MM.1S (cell line): ENCODE results near the gene TOR4A.

Experiments used
- DNase-seq: peaks from one replicate; pipeline ENCODE4 v3.0.0-alpha.2; 2015
- H2AFZ ChIP-seq: fragments of 300-600 bp; sonication (generic); 2 replicates; pipeline ENCODE4 v1.6.0; 2016; ENCODE audit warnings: antibody characterized with exemption, low read length
- H3F3A ChIP-seq: fragments of 300-600 bp; sonication (generic); 2 replicates; pipeline ENCODE4 v1.6.1; 2016; ENCODE audit warnings: mild to moderate bottlenecking, antibody characterized with exemption, low read length, moderate library complexity, mixed read lengths; ENCODE audit not compliant: insufficient read depth
- H3K27ac ChIP-seq: fragments of 300-600 bp; sonication (generic); 2 replicates; pipeline ENCODE4 v1.5.1; 2016; ENCODE audit warnings: mild to moderate bottlenecking, low read length
- H3K27me3 ChIP-seq: fragments of 300-600 bp; sonication (generic); replicated peaks from 2 replicates; pipeline ENCODE4 v1.6.0; 2016; ENCODE audit warnings: low read length; ENCODE audit not compliant: insufficient read depth
- H3K36me3 ChIP-seq: fragments of 300-600 bp; sonication (generic); replicated peaks from 2 replicates; pipeline ENCODE4 v1.6.1; 2016; ENCODE audit warnings: mild to moderate bottlenecking, low read length, mixed read lengths; ENCODE audit not compliant: insufficient read depth
- H3K4me1 ChIP-seq: fragments of 300-600 bp; sonication (generic); 2 replicates; pipeline ENCODE4 v1.6.1; 2016; ENCODE audit warnings: low read length, mixed read lengths
- H3K4me2 ChIP-seq: fragments of 300-600 bp; sonication (generic); 2 replicates; pipeline ENCODE4 v1.6.0; 2016; ENCODE audit warnings: low read depth, low read length
- H3K4me3 ChIP-seq: fragments of 300-600 bp; sonication (generic); 2 replicates; pipeline ENCODE4 v1.5.1; 2016; ENCODE audit warnings: low read length, mixed read lengths
- H3K79me2 ChIP-seq: fragments of 300-600 bp; sonication (generic); 2 replicates; pipeline ENCODE4 v1.6.1; 2016; ENCODE audit warnings: mixed run types, low read length, mixed read lengths
- H3K9ac ChIP-seq: fragments of 300-600 bp; sonication (generic); 2 replicates; pipeline ENCODE4 v1.6.1; 2016; ENCODE audit warnings: low read length, mixed read lengths
- H3K9me2 ChIP-seq: fragments of 300-600 bp; sonication (generic); replicated peaks from 2 replicates; pipeline ENCODE4 v1.6.1; 2016; ENCODE audit warnings: mild to moderate bottlenecking, low read length, mixed read lengths; ENCODE audit not compliant: insufficient read depth
- H3K9me3 ChIP-seq: fragments of 300-600 bp; sonication (generic); replicated peaks from 2 replicates; pipeline ENCODE4 v1.6.1; 2016; ENCODE audit warnings: mild to moderate bottlenecking, low read length, mixed read lengths; ENCODE audit not compliant: insufficient read depth
- H4K20me1 ChIP-seq: fragments of 300-600 bp; sonication (generic); 2 replicates; pipeline ENCODE4 v1.6.1; 2016; ENCODE audit warnings: mild to moderate bottlenecking, low read length, moderate library complexity, mixed read lengths; ENCODE audit not compliant: insufficient read depth
- EZH2 ChIP-seq: fragments of 300-600 bp; sonication (generic); optimal IDR thresholded peaks from 2 replicates; pipeline ENCODE3; 2017; ENCODE audit warnings: low read depth, mild to moderate bottlenecking, antibody characterized with exemption, low read length, mixed read lengths
- EZH2phosphoT487 ChIP-seq: fragments of 300-600 bp; sonication (generic); IDR thresholded peaks from 2 replicates; pipeline ENCODE4 v1.6.1; 2018; ENCODE audit warnings: antibody characterized with exemption, low read length
- TF ChIP-seq, protein P1 (sequence below): fragments of 300-600 bp; sonication (generic); IDR thresholded peaks from 2 replicates; pipeline ENCODE4 v1.5.1; 2016; ENCODE audit warnings: antibody characterized with exemption, low read length, mixed read lengths

Gene TOR4A

DNA sequence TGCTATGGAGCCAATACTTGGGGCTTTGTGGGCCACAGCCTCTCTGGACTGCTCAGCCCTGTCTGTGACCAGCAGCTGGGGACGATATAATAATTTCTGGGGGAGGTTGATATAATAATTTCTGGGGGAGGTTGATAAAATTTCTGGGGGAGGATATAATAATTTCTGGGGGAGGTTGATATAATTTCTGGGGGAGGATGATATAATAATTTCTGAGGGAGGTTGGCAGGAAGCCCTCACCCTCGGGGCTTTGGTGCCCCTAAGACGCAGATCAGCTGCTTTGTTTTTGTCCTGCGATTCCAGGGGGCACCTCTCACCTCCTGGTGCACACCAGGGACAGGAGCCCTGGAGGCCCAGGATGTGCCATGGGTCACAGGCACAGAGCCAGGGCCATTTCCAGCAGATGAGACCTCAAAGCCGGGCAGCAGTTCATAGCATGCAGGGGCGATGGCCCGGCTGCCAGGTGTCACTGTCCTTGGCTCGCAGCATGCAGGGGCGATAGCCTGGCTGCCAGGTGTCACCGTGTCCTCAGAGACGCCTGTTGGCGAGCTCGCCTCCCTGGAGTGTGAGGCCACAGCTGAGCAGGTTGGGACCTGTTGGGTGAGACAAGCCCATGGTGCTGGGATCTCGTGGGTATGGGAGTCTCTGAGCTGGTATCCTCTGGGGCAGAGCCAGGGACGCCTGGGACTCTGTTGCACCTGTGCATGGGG lies 3.8 kb upstream of the TOR4A start:
- peaks cover 9% of the 10 kb centered on the region; the same call in 1 of the 2 replicates for H3K79me2 ChIP-seq
- peaks cover 14% of the 10 kb centered on the region for H3K4me1 ChIP-seq
- H3K27me3 ChIP-seq = no peaks in the 10 kb centered on the region
- peaks cover 4% of the 10 kb centered on the region; the same call in 1 of the 2 replicates for H3F3A ChIP-seq
- no peaks in the 10 kb centered on the region for H4K20me1 ChIP-seq
- H3K36me3 ChIP-seq = no peaks in the 10 kb centered on the region
- no peak overlapping the region for H3K4me3 ChIP-seq
- DNase-seq = no peak
- H2AFZ ChIP-seq = no peak overlapping the region
- H3K9ac ChIP-seq = no peak overlapping the region
- TF ChIP-seq EZH2phosphoT487 = no peak
- TF ChIP-seq, protein P1, sequence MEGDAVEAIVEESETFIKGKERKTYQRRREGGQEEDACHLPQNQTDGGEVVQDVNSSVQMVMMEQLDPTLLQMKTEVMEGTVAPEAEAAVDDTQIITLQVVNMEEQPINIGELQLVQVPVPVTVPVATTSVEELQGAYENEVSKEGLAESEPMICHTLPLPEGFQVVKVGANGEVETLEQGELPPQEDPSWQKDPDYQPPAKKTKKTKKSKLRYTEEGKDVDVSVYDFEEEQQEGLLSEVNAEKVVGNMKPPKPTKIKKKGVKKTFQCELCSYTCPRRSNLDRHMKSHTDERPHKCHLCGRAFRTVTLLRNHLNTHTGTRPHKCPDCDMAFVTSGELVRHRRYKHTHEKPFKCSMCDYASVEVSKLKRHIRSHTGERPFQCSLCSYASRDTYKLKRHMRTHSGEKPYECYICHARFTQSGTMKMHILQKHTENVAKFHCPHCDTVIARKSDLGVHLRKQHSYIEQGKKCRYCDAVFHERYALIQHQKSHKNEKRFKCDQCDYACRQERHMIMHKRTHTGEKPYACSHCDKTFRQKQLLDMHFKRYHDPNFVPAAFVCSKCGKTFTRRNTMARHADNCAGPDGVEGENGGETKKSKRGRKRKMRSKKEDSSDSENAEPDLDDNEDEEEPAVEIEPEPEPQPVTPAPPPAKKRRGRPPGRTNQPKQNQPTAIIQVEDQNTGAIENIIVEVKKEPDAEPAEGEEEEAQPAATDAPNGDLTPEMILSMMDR = no peak
- H3K9me3 ChIP-seq = no peaks in the 10 kb centered on the region
- H3K9me2 ChIP-seq = no peaks in the 10 kb centered on the region
- no peak overlapping the region for H3K27ac ChIP-seq
- H3K4me2 ChIP-seq = no peak overlapping the region

DNA sequence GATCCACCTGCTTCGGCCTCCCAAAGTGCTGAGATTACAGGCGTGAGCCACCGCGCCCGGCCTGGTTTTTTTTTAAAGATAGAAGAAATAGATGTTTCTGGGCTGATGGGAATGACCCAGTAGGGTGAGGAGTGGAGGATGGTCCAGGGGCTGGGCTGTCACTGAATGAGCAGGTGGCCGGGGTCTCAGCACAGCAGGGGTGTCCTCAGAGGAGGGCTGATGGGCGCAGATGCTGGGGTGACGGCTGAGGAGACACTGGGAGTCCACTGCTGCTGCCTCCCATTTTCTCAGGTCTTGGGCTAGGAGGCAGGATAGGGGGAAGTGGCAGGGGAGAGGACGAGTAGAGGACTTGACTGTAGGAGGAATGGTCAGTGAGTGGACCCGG lies 2.3 kb upstream of the TOR4A start:
- Histone ChIP-seq H3K9me2 (no peaks in the 10 kb centered on the region), H3K9me3 (no peaks in the 10 kb centered on the region), H3K79me2 (peaks cover 8% of the 10 kb centered on the region; the same call in 1 of the 2 replicates), H3K4me3 (no peak overlapping the region), H3K27ac (no peak overlapping the region), H3K4me2 (no peak overlapping the region), H3K9ac (no peak overlapping the region), H3K36me3 (no peaks in the 10 kb centered on the region), H3F3A (no peaks in the 10 kb centered on the region), H3K4me1 (peaks cover 3% of the 10 kb centered on the region; the same call in 1 of the 2 replicates), H3K27me3 (no peaks in the 10 kb centered on the region), H4K20me1 (no peaks in the 10 kb centered on the region), H2AFZ (no peak overlapping the region)
- DNase-seq = no peak
- TF ChIP-seq EZH2phosphoT487 (no peak), EZH2 (no peak)
- TF ChIP-seq, protein P1 = no peak

DNA sequence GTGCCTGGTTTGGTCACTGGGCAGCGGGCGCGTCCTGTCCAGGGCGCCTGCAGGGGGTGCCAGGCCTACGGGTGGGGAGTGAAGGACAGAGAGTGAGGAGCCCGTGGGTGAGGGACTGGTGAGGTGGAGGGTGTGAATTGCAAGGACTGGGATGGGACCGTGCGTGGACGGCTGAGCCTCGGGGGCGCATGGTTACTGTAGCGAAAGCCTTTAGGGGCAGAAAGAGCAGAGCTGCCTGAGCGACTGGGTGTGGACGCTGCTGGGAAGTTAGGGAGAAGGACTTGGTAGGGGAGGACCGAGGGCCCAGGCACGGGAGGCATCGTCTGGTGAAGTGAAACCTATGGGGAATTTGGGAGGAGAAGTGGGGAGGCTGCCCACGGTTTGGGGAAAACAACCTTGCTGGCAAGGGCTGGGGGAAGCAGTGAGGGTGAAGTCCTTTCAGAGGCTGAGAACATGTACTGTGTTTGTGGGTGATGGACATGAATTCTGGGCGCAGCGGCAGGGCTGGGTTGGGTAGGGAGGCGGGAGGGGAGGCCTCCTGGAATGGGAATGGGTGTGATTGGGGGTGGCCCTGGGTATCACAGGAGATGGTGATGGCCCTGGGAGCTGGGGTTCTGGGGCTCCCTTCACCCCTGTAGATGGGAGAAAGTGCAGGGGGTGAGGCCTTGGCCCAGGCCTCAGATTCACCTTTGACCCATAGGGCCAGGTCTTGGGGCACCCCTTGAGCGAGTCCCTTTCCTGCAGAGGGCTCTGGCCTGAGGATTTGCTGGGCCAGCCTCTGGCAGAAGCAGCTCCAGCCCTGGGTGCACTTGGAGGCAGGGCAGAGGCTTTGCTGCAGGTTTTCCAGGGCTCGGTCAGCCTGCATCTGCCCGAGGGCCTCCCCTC lies 1.7 kb upstream of the TOR4A start:
- peaks cover 3% of the 10 kb centered on the region; the same call in 1 of the 2 replicates for H3K4me1 ChIP-seq
- H3F3A ChIP-seq = no peaks in the 10 kb centered on the region
- H3K9me3 ChIP-seq = no peaks in the 10 kb centered on the region
- H3K79me2 ChIP-seq = peaks cover 8% of the 10 kb centered on the region; the same call in 1 of the 2 replicates
- no peaks in the 10 kb centered on the region for H4K20me1 ChIP-seq
- no peak for DNase-seq
- H3K27me3 ChIP-seq = no peaks in the 10 kb centered on the region
- H3K9me2 ChIP-seq = no peaks in the 10 kb centered on the region
- TF ChIP-seq EZH2phosphoT487 (no peak), EZH2 (no peak)
- TF ChIP-seq, protein P1 = no peak
- no peak overlapping the region for H3K4me2 ChIP-seq
- no peak overlapping the region for H2AFZ ChIP-seq
- no peaks in the 10 kb centered on the region for H3K36me3 ChIP-seq
- H3K4me3 ChIP-seq = no peak overlapping the region
- H3K27ac ChIP-seq = no peak overlapping the region
- H3K9ac ChIP-seq = no peak overlapping the region
